ENCODE data around the gene NUDT16L1.

The NUDT16L1 gene

GRCh38 chr16:4683255-4684057 lies 9.9 kb upstream of the NUDT16L1 start:
- in situ Hi-C loops (cut with HindIII; ENCODE audit: low pct_ligation_motif_present, low sequenced_read_pairs): no loop called here
- H3K27me3 ChIP-seq (replicated peaks): no peaks in the 10 kb centered on the region
- no peak overlapping the region for H3K4me3 ChIP-seq (ENCODE audit: low read depth, low read length)
- DNase-seq: no peak
- no peak overlapping the region for H3K27ac ChIP-seq
- H3K36me3 ChIP-seq (replicated peaks): peaks cover 57% of the 10 kb centered on the region
- TF ChIP-seq CTCF (IDR thresholded peaks at IDR 0.05; ENCODE audit: low read depth, low read length, missing control alignments): no peak

- no peak for DNase-seq
- Histone ChIP-seq H3K27ac (no peak overlapping the region), H3K36me3 (replicated peaks) (peaks cover 60% of the 10 kb centered on the region), H3K27me3 (replicated peaks) (no peaks in the 10 kb centered on the region), H3K4me3 (ENCODE audit: low read depth, low read length) (no peak overlapping the region)
- in situ Hi-C loops (cut with HindIII; ENCODE audit: low pct_ligation_motif_present, low sequenced_read_pairs): no loop called here
- no peak for TF ChIP-seq CTCF (IDR thresholded peaks at IDR 0.05; ENCODE audit: low read depth, low read length, missing control alignments)
Measured at GRCh38 chr16:4684058-4684715, 9.2 kb upstream of the NUDT16L1 start.

- H3K27me3 ChIP-seq (replicated peaks): no peaks in the 10 kb centered on the region
- in situ Hi-C loops (cut with HindIII; ENCODE audit: low pct_ligation_motif_present, low sequenced_read_pairs): no loop called here
- no peak for TF ChIP-seq CTCF (IDR thresholded peaks at IDR 0.05; ENCODE audit: low read depth, low read length, missing control alignments)
- H3K36me3 ChIP-seq (replicated peaks): peaks cover 60% of the 10 kb centered on the region
- no peak for DNase-seq
- no peak overlapping the region for H3K4me3 ChIP-seq (ENCODE audit: low read depth, low read length)
- no peak overlapping the region for H3K27ac ChIP-seq
Measured at GRCh38 chr16:4684763-4685162, 8.6 kb upstream of the NUDT16L1 start.

- DNase-seq: no peak
- no peak overlapping the region for H3K27ac ChIP-seq
- no peak for TF ChIP-seq CTCF (IDR thresholded peaks at IDR 0.05; ENCODE audit: low read depth, low read length, missing control alignments)
- no peak overlapping the region for H3K4me3 ChIP-seq (ENCODE audit: low read depth, low read length)
- in situ Hi-C loops (cut with HindIII; ENCODE audit: low pct_ligation_motif_present, low sequenced_read_pairs): no loop called here
- H3K27me3 ChIP-seq (replicated peaks): no peaks in the 10 kb centered on the region
- peaks cover 60% of the 10 kb centered on the region for H3K36me3 ChIP-seq (replicated peaks)
Measured at GRCh38 chr16:4685292-4685691, 8.1 kb upstream of the NUDT16L1 start.

- no peak overlapping the region for H3K4me3 ChIP-seq (ENCODE audit: low read depth, low read length)
- peaks cover 60% of the 10 kb centered on the region for H3K36me3 ChIP-seq (replicated peaks)
- H3K27me3 ChIP-seq (replicated peaks): no peaks in the 10 kb centered on the region
- in situ Hi-C loops (cut with HindIII; ENCODE audit: low pct_ligation_motif_present, low sequenced_read_pairs): no loop called here
- no peak overlapping the region for H3K27ac ChIP-seq
- TF ChIP-seq CTCF (IDR thresholded peaks at IDR 0.05; ENCODE audit: low read depth, low read length, missing control alignments): no peak
- DNase-seq: no peak
Measured at GRCh38 chr16:4685776-4686496, 7.4 kb upstream of the NUDT16L1 start.

Data from brain microvascular endothelial cell (primary cell).